Activated CD4-positive, alpha-beta T cell treated with anti-CD3 and anti-CD28 coated beads for 48 hours (primary cell): ENCODE data around the gene PRR32.
"Not testable (repeated sequence)": the region's sequence is repeated elsewhere in the genome, so short reads cannot be mapped to it uniquely, and the experiment has no call there.

Experiments
- DNase-seq: peaks from one replicate; pipeline ENCODE4 v3.0.0-alpha.2; 2020

PRR32 gene

GRCh38 chrX:126819429-126819828 lies at the start of gene PRR32:
Gene PRR32 (plus strand): TSS chrX:126819729. CDS start chrX:126819844, 115 bp downstream.
- DNase-seq, result no peak

- no peak for DNase-seq
These were observed 49.4 kb upstream of the PRR32 start for GRCh38 chrX:126770179-126770578.

GRCh38 chrX:126785539-126785938 lies 34.0 kb upstream of the PRR32 start:
- DNase-seq, result no peak

- DNase-seq, result no peak
These were observed 20.5 kb upstream of the PRR32 start for GRCh38 chrX:126799059-126799458.

- not testable (repeated sequence) for DNase-seq
These were observed 12.7 kb upstream of the PRR32 start for GRCh38 chrX:126806784-126807183.

- no peak for DNase-seq
These were observed 3.7 kb upstream of the PRR32 start for GRCh38 chrX:126815806-126816205.

- DNase-seq, result no peak
These were observed 1.3 kb downstream of the PRR32 start for GRCh38 chrX:126820700-126821420.

- no peak for DNase-seq
These were observed 4.9 kb downstream of the PRR32 start for GRCh38 chrX:126824338-126825007.

- DNase-seq, result no peak
These were observed 6.2 kb downstream of the PRR32 start for GRCh38 chrX:126825566-126826193.

- DNase-seq, result no peak
These were observed 16.7 kb downstream of the PRR32 start for GRCh38 chrX:126836186-126836585.

- no peak for DNase-seq
These were observed 27.6 kb downstream of the PRR32 start for GRCh38 chrX:126847143-126847542.

GRCh38 chrX:126855839-126856524 lies 36.5 kb downstream of the PRR32 start:
- DNase-seq, result no peak
